NCI-H146 treated with DMSO at 0.1 percent for 48 hours (cell line): ENCODE measurements around the gene CX3CL1.

Source experiments
- DNase-seq: peaks from one replicate; lab custom pipeline; 2025; ENCODE audit not compliant: unreplicated experiment; lab: John Stamatoyannopoulos, UW

The CX3CL1 gene

DNA sequence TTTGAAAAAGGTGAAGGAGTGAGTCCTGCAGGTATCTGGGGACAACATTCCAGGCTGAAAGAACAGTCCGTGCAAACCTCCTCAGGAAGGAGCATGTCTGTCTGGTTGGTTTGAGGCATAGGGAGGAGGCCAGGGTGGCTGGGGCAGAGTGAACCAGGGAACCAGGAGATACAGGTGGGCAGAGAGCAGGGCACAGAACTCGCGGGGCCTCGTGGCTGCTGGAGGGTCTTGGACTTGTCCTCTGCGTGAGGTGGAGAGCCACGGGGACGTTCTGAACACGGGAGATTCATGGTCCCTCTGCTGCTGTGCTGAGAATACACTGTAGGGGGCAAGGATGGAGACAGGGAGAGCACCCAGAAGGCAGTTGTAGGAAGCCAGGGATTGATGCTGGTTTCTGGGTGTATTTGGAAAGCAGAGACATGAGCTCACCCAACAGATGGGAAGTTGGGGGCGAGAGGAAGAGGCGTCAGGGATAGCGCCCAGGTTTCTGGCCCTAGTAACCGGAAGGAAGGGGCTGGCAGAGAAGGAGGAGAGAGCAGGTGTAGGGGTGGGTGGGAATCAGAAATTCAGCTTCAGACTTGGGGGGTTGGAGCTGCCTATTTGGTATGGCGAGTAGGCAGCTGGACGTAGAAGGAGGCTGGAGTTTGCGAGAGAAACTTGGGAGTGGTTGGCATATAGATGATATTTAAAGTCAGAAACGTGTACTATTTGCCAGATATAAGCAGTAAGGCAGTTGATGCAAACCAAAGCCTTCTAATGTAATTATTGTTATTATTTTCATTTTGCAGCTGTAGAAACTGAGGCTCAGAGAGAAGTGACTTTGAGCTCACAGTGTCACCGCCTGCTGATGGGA is 31.9 kb downstream of the CX3CL1 start, which contains the start of gene CCL17:
CCL17 (plus strand) TSS at position 803 of the 853 bp plus-strand sequence. CDS start 9,166 bp downstream, outside the sequence.
- no peak for DNase-seq

- no peak for DNase-seq
Measured at GRCh38 chr16:57405097-57405496, 32.8 kb downstream of the CX3CL1 start.

DNA sequence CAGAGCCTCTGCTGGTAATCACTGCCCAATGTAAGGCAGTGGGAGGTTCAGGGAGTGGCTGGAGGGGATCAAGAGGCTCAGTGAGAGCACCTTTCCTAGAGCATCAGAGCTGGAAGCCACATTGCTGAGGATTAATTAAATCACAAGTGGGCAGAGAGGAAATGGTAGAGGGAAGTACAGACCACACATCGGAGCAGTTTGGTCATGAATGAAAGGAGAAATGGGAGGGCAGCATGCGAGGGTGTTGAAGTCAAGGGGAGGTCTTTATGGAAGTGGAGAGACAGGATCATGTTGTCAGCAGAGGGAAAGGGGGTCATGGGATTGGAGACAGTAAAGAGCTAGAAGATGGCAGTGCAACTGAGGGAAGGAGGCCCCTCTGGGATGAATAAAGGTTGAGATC is 34.6 kb downstream of the CX3CL1 start:
- DNase-seq, result no peak

DNA sequence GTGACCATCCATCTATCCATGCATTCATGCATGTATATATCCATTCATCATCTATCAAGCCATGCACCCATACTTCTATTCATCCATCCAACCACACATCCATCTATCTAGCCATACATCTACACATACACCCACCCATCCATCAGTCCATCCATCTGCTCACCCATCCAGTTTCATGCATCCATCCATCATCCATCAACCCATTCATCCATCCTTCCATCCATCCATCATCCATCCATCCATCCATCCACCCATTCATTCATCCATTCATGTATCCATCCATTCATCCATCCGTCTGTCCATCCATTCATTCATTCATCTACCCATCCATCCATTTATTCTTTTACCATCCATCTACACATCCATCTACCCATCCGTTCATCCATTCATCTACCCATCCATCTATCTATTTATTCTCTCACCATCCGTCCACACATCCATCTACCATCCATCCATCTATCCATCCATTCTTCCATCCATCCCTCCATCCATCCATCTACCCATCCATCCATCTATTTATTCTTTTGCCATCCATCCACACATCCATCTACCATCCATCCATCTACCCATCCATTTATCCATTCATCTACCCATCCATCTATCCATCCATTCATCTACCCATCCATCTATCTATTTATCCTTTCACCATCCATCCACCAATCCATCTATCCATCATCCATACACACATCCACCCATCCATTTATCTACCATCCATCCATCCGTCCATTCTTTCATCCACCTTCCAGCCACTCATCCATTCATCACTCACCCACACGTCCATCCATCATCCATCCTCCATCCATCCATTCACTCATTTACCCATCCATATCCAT is 35.4 kb downstream of the CX3CL1 start:
- no peak for DNase-seq

DNA sequence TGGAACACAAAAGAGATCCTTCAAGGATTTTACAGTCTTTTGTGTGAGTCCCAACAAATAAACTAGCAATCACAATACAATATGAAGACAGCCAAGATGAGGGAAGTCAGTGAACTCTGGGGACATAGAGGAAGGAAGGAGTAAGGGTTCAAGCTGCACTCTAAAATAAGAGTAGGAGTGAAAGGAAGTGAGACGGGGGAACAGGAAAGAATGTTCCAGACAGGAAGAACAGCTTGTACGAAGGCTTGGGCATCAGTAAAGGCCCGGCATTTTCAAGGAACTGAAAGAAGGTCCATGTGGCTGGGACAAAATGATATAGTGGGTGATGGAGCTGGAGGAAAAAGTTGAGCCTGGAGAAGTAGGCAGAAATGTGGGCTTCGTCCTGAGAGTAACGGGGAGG is 36.8 kb downstream of the CX3CL1 start:
- DNase-seq, result no peak

GRCh38 chr16:57409870-57410587 is 37.7 kb downstream of the CX3CL1 start:
- DNase-seq, result peak; percentile 2

GRCh38 chr16:57411362-57411976 is 39.2 kb downstream of the CX3CL1 start:
- no peak for DNase-seq

DNA sequence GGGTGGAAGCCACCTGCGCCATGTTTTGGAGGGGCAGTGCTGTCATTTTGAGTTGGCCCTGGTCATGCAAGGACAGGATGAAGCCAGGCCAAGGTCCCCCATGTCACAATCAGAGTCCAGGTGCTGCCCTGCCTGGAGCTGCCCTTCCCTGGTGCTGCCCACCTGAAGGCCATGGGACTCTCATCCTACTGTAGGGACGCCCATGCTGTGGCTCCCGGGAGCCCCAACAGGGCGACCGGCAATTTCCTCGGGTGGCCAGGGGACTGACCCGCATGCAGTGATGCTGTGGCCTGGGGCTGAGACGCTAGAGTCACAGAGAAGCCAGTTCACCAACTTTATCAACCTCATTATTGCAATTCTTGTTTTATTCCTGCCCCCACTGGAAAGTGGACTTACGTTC is 40.3 kb downstream of the CX3CL1 start:
- DNase-seq, result no peak

- DNase-seq, result no peak
Measured at GRCh38 chr16:57413301-57413730, 41.0 kb downstream of the CX3CL1 start.

DNA sequence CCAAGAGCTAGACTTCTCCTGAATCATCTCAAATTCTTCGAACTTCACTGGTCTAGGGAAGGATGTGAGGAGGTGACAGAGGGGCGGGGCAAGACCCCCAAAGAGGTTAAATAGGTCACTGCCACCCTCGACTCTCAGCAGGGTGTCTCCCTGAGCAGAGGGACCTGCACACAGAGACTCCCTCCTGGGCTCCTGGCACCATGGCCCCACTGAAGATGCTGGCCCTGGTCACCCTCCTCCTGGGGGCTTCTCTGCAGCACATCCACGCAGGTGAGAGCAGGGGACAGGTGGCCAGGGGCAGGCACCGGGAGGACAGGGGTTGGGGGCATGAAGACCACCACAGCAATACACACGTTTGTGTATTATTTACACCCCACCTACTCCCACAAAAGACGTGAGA is 41.4 kb downstream of the CX3CL1 start:
- no peak for DNase-seq

DNA sequence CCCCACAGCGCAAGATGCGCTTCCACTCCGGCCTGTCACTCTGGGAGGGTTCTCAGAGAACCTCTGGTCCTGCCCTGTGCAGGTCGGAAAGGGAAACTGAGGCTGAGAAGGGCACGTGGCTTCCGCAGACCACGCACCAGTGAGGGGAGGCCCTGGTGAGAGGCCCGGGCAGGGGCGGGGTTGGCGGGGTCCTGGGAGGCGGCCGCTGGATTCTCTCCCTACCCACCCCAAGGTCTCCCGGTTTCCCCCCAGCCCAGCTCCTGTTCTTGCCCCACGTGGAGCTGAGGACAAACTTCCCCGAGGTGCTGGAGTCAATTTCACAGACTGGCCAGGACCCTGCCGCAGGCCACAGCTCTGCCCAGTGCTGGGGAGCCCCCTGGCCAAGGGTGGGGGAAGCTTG is 43.8 kb downstream of the CX3CL1 start:
- no peak for DNase-seq

DNA sequence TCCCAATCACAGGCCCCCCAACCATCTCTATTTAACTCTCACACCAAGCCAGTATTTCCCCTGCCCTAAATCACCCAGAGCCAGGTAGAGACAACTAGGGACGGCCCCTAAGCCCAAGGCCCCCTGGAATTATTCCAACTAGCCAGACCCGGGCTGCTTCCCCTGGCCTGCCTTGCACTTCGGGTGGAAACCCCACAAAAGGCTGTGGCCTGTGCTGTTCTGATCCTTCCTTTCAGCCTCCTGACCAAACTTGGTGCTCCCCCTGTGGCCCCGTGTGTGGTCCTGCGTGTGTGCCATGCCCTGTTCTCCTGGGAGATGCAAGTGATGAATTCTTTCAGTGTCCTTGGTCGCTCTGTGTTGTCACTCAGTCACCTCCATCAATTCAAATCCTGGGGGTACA is 47.2 kb downstream of the CX3CL1 start:
- no peak for DNase-seq

GRCh38 chr16:57422026-57422944 is 50.0 kb downstream of the CX3CL1 start:
- DNase-seq, result peak; percentile 13

DNA sequence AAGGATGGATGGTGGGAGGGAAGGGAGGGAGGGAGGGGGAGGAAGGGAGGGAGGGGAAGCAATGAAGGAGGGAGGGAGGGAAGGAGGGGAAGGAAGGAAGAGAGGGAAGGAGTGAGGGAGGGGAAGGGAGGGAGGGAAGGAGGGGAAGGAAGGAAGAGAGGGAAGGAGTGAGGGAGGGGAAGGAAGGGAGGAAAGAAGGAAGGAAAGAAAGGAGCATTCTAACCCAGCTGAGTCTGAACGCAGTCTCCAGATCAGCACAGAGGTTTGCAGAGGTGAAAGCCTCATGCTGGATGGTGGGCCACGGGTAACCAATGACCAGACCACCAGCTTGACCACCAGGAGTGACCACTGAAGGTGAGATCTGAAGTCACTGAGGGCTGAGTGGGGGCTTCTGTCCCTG is 50.9 kb downstream of the CX3CL1 start:
- no peak for DNase-seq

GRCh38 chr16:57424583-57424982 is 52.3 kb downstream of the CX3CL1 start:
- DNase-seq, result no peak

DNA sequence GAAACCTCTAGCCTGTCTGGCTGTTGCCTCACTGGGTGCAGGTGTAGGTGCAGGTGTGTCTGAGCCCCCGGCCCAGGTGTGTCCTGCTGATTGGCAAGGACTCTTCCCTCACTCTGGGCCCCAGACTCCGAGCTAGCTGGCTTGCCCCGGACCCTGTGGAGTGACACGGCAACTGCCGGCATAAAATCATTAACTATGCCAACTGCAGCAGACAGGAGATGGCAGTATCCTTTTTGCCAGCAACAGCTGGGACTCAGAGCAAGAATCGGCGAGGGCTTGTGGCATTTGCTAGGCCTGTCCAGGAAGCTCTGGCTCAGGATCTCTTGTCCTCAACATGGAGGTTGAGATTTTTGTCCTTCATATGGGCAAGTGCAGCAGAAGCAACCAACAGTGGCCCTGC is 54.1 kb downstream of the CX3CL1 start:
- no peak for DNase-seq

GRCh38 chr16:57427307-57427706 is 55.0 kb downstream of the CX3CL1 start:
- no peak for DNase-seq

GRCh38 chr16:57427824-57428223 is 55.5 kb downstream of the CX3CL1 start:
- no peak for DNase-seq

DNA sequence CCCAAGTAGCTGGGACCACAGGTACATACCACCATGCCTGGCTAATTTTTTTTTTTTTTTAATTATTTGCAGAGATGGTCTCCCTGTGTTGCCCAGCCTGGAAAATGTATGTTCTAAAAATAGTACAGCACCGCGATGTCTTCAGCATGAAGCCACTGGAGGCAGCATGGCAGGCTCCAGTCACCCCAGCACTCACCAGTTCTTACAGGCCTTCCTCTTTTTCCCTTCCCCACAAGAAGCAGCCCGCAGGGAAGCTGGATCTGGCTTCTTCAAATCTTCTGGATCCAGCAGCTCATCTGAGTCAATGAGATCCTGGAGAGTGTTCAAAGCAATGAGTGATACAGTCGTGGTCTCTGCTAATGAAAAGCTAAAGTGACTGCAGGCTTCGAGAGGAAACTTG is 58.7 kb downstream of the CX3CL1 start:
- DNase-seq, result no peak

- no peak for DNase-seq
Measured at GRCh38 chr16:57432505-57432904, 60.2 kb downstream of the CX3CL1 start.
